Endothelial cell of umbilical vein (primary cell): ENCODE measurements around the gene NPPB. TPM values are rescaled to one million over a fixed set of nuclear protein-coding genes. Genes with fewer than 3 reads are reported as not detected.

Source experiments
- BruUV-seq: library from RNA; stranded (reverse); fragments of 400-500 nt; replicated peaks from 2 replicates; lab custom pipeline; 2021; lab: Mats Ljungman, UMichigan
- CTCF ChIA-PET: fragments of 300-600, 350-600 bp; sonication (Branson Sonifier 250); formaldehyde crosslinking; loops from one replicate; lab custom pipeline; 2021; ENCODE audit warnings: antibody characterized with exemption, inconsistent platforms; lab: Charles Lee
- POLR2A ChIA-PET: fragments of 300-600, 350-600 bp; sonication (Branson Sonifier 250); formaldehyde crosslinking; loops from one replicate; lab custom pipeline; 2021; ENCODE audit warnings: antibody characterized with exemption, inconsistent platforms; lab: Charles Lee
- DNase-seq: peaks from one replicate; pipeline ENCODE4 v3.0.0-alpha.2; 2011; ENCODE audit warnings: low read depth, low spot score
- FAIRE-seq: peaks from 2 replicates; lab custom pipeline; 2011; peaks lifted over from hg19 to GRCh38; lab: Jason Lieb, UNC
- H2AFZ ChIP-seq: 2 replicates; pipeline ENCODE4 v1.6.0; 2012; ENCODE audit warnings: low read depth, low read length, control low read depth, inconsistent platforms
- H3K27ac ChIP-seq: 2 replicates; pipeline ENCODE4 v1.5.1; 2011; ENCODE audit warnings: low read depth, mild to moderate bottlenecking, control low read depth, low read length, moderate library complexity; ENCODE audit not compliant: insufficient read depth
- H3K27me3 ChIP-seq, 2 experiments: 2 replicates each; pipeline versions ENCODE4 v1.6.0 to v1.6.1; 2011; ENCODE audit warnings: low read length in 2 of 2, mixed read lengths in 1 of 2; ENCODE audit not compliant: control insufficient read depth in 2 of 2, insufficient read depth in 2 of 2
- H3K36me3 ChIP-seq, 2 experiments: 2 replicates in 1 of 2; 3 replicates in 1 of 2; pipeline ENCODE4 v1.5.1; 2011; ENCODE audit warnings: low read length in 2 of 2, mild to moderate bottlenecking in 1 of 2, moderate library complexity in 1 of 2; ENCODE audit not compliant: control insufficient read depth in 2 of 2, insufficient read depth in 2 of 2; ENCODE audit errors: extremely low read depth in 1 of 2
- H3K4me1 ChIP-seq: 3 replicates; pipeline ENCODE4 v1.5.1; 2011; ENCODE audit warnings: mild to moderate bottlenecking, low read length; ENCODE audit not compliant: control insufficient read depth, insufficient read depth; ENCODE audit errors: extremely low read depth
- H3K4me2 ChIP-seq: 2 replicates; pipeline ENCODE4 v1.6.1; 2011; ENCODE audit warnings: low read length, control low read depth, mixed read lengths; ENCODE audit not compliant: insufficient read depth
- H3K4me3 ChIP-seq, 3 experiments: fragments of 200-600 bp in 1 of 3; sonication (generic), shearing (Covaris generic) in 1 of 3; replicated peaks in 1 of 3; 2 replicates each; pipeline ENCODE4 v1.5.1; 2011 to 2016; ENCODE audit warnings: control low read depth in 3 of 3, low read length in 3 of 3, mild to moderate bottlenecking in 2 of 3, inconsistent platforms in 1 of 3, low read depth in 1 of 3, moderate library complexity in 1 of 3; ENCODE audit not compliant: insufficient read depth in 1 of 3
- H3K79me2 ChIP-seq: 2 replicates; pipeline ENCODE4 v1.6.0; 2012; ENCODE audit warnings: low read length, inconsistent platforms; ENCODE audit not compliant: control insufficient read depth, insufficient read depth
- H3K9ac ChIP-seq: replicated peaks from 2 replicates; pipeline ENCODE3; 2011; ENCODE audit warnings: low read length, control low read depth; ENCODE audit not compliant: insufficient read depth; ENCODE audit errors: extremely low read depth
- H3K9me1 ChIP-seq: replicated peaks from 3 replicates; pipeline ENCODE4 v1.6.0; 2011; ENCODE audit warnings: mild to moderate bottlenecking, low read length; ENCODE audit not compliant: control insufficient read depth, insufficient read depth; ENCODE audit errors: extremely low read depth
- H3K9me3 ChIP-seq: replicated peaks from 2 replicates; pipeline ENCODE4 v1.5.1; 2012; ENCODE audit warnings: low read length, inconsistent platforms; ENCODE audit not compliant: control insufficient read depth, insufficient read depth
- H4K20me1 ChIP-seq: replicated peaks from 2 replicates; pipeline ENCODE3; 2011; ENCODE audit warnings: mild to moderate bottlenecking, low read length; ENCODE audit not compliant: control insufficient read depth, insufficient read depth; ENCODE audit errors: extremely low read depth
- CTCF ChIP-seq, 2 donors: IDR thresholded peaks; 1 replicate in 1 of 2; 2 replicates in 1 of 2; pipeline ENCODE4 v1.5.1; 2011; ENCODE audit warnings: low read length in 2 of 2, mild to moderate bottlenecking in 2 of 2, moderate library complexity in 2 of 2, control low read depth in 1 of 2, inconsistent platforms in 1 of 2, low read depth in 1 of 2; ENCODE audit not compliant: insufficient read depth in 1 of 2; ENCODE audit errors: extremely low read depth in 1 of 2
- EZH2 ChIP-seq: IDR thresholded peaks from 2 replicates; pipeline ENCODE4 v1.6.1; 2012; ENCODE audit warnings: borderline replicate concordance, low read depth, mild to moderate bottlenecking, moderate library complexity, low read length, inconsistent platforms; ENCODE audit not compliant: severe bottlenecking
- FOS ChIP-seq: IDR thresholded peaks from 2 replicates; pipeline ENCODE4 v1.6.1; 2011; ENCODE audit warnings: mild to moderate bottlenecking, low read length, moderate library complexity, borderline replicate concordance; ENCODE audit not compliant: insufficient read depth
- GATA2 ChIP-seq: IDR thresholded peaks from 2 replicates; pipeline ENCODE4 v1.7.0; 2011; ENCODE audit warnings: low read depth, mild to moderate bottlenecking, moderate library complexity, mixed read lengths, low read length; ENCODE audit not compliant: insufficient read length, insufficient read depth
- JUN ChIP-seq: IDR thresholded peaks from 2 replicates; pipeline ENCODE4 v1.6.1; 2011; ENCODE audit warnings: borderline replicate concordance, low read depth; ENCODE audit not compliant: insufficient read length, insufficient read depth
- MAX ChIP-seq: IDR thresholded peaks from 2 replicates; pipeline ENCODE4 v1.6.1; 2011; ENCODE audit not compliant: insufficient read depth, insufficient read length
- MYC ChIP-seq: IDR thresholded peaks from one replicate; pipeline ENCODE4 v1.6.1; 2011; ENCODE audit warnings: mild to moderate bottlenecking, low read depth, low read length
- POLR2A ChIP-seq: IDR thresholded peaks from 2 replicates; pipeline ENCODE4 v1.6.1; 2012; ENCODE audit warnings: low read depth, mild to moderate bottlenecking, control low read depth, low read length
- POLR2AphosphoS5 ChIP-seq: IDR thresholded peaks from 2 replicates; pipeline ENCODE4 v1.6.1; 2012; ENCODE audit warnings: low read depth, mild to moderate bottlenecking, control low read depth, low read length, moderate library complexity; ENCODE audit not compliant: insufficient read depth
- dilution Hi-C: fragments of 300-500 bp; cut with MboI; formaldehyde crosslinking; loops from one replicate; pipeline ENCODE4 v1.15.0; 2019; ENCODE audit warnings: low sequenced_read_pairs; ENCODE audit not compliant: extremely low pct_ligation_motif_present
- intact Hi-C: fragments of 100-400 bp; cut with micrococcal nuclease; formaldehyde crosslinking; loops from one replicate; pipeline ENCODE4 v1.10.0; 2022
- polyA plus RNA-seq, 4 experiments: library from polyadenylated mRNA; depleted of rRNA in 3 of 4; stranded (reverse) in 3 of 4; unstranded in 1 of 4; fragments of >200 nt; gene quantifications; 2 replicates each; pipeline versions ENCODE4 v1.2.1 to v1.2.3, GENCODE V29; 2011 to 2012; ENCODE audit warnings: missing spikeins in 1 of 4
- total RNA-seq: library from RNA; stranded (reverse); gene quantifications from 2 replicates; pipeline ENCODE4 v1.2.3, GENCODE V29; 2021

Gene NPPB
- total and polyA plus RNA-seq, 2 donors (not counting 3 experiments of a cell fraction or from before 2014, with no cell fraction given), result not detected

- dilution Hi-C loops (no loop called here), intact Hi-C loops (no loop called here)
- DNase-seq, result no peak
- Histone ChIP-seq H4K20me1 (no peaks in the 10 kb centered on the region), H2AFZ (no peak overlapping the region), H3K4me2 (no peak overlapping the region), H3K9me3 (no peaks in the 10 kb centered on the region), H3K4me1 (no peaks in the 10 kb centered on the region), H3K79me2 (no peaks in the 10 kb centered on the region), H3K9me1 (no peaks in the 10 kb centered on the region), H3K9ac (no peak overlapping the region), H3K4me3 (no peak overlapping the region), H3K36me3 (peaks cover 17 to 63% of the 10 kb centered on the region in 2 experiments), H3K27me3 (no peaks in the 10 kb centered on the region), H3K27ac (no peak overlapping the region)
- CTCF ChIA-PET, result no interaction called here
- TF ChIP-seq MAX (no peak), CTCF (IDR thresholded peaks at IDR 0.05; ENCODE audit: extremely low read depth in 1 of 2, insufficient read depth in 1 of 2, low read depth in 1 of 2, low read length in 2 of 2) (no peak), EZH2 (no peak), POLR2A (no peak), GATA2 (no peak), POLR2AphosphoS5 (no peak), JUN (no peak), FOS (no peak), MYC (no peak)
- BruUV-seq, result no TSS peak
- no peak for FAIRE-seq
- POLR2A ChIA-PET, result no interaction called here
Measured at GRCh38 chr1:11833900-11834299, 24.8 kb downstream of the NPPB start.
